SK-N-SH (cell line): ENCODE measurements around the gene CA12. TPM values are rescaled to one million over a fixed set of nuclear protein-coding genes. Genes with fewer than 3 reads are reported as not detected.

ENCODE experiments used
- CTCF ChIA-PET: fragments of 300-600, 350-600 bp; formaldehyde crosslinking; extraction: SDS; loops from one replicate; lab custom pipeline; 2021; lab: Yijun Ruan, JAX
- POLR2A ChIA-PET: fragments of 350-600 bp; sonication (Branson Sonifier 250); formaldehyde crosslinking; extraction: SDS; loops from one replicate; lab custom pipeline; 2020; ENCODE audit warnings: antibody characterized with exemption, inconsistent platforms; lab: Yijun Ruan, JAX
- DNase-seq: peaks from one replicate; pipeline ENCODE4 v3.0.0; 2012
- H2AFZ ChIP-seq: fragments of 200-600 bp; sonication (generic); 2 replicates; pipeline ENCODE4 v1.8.1; 2016; ENCODE audit warnings: antibody characterized with exemption, mild to moderate bottlenecking, low read depth
- H3F3A ChIP-seq: fragments of 200-600 bp; sonication (generic); replicated peaks from 2 replicates; pipeline ENCODE3; 2016; ENCODE audit warnings: antibody characterized with exemption, mild to moderate bottlenecking; ENCODE audit not compliant: insufficient read depth
- H3K27ac ChIP-seq, 2 experiments: fragments of 200-500 bp in 1 of 2; fragments of 200-600 bp in 1 of 2; sonication (Bioruptor generic) in 1 of 2; sonication (generic), shearing (Covaris generic) in 1 of 2; 2 replicates each; pipeline versions ENCODE4 v1.5.1 to v1.6.1; 2014 to 2016; ENCODE audit warnings: low read depth in 2 of 2, inconsistent platforms in 1 of 2, low read length in 1 of 2, mild to moderate bottlenecking in 1 of 2, mixed read lengths in 1 of 2
- H3K27me3 ChIP-seq: fragments of 200-600 bp; sonication (generic), shearing (Covaris generic); 2 replicates; pipeline ENCODE4 v1.6.1; 2016; ENCODE audit warnings: mixed run types; ENCODE audit not compliant: insufficient read depth
- H3K36me3 ChIP-seq, 2 experiments: fragments of 200-500 bp in 1 of 2; fragments of 200-600 bp in 1 of 2; sonication (Bioruptor generic) in 1 of 2; sonication (generic) in 1 of 2; replicated peaks in 1 of 2; 2 replicates each; pipeline versions ENCODE3 to v1.5.1; 2014 to 2016; ENCODE audit warnings: low read length in 1 of 2, mild to moderate bottlenecking in 1 of 2; ENCODE audit not compliant: insufficient read depth in 2 of 2, control insufficient read depth in 1 of 2
- H3K4me1 ChIP-seq, 2 experiments: fragments of 200-500 bp in 1 of 2; fragments of 200-600 bp in 1 of 2; sonication (Bioruptor generic) in 1 of 2; sonication (generic), shearing (Covaris generic) in 1 of 2; 2 replicates each; pipeline versions ENCODE4 v1.5.1 to v1.6.1; 2014 to 2016; ENCODE audit warnings: low read depth in 1 of 2, low read length in 1 of 2, mixed run types in 1 of 2; ENCODE audit not compliant: insufficient read depth in 2 of 2, control insufficient read depth in 1 of 2
- H3K4me2 ChIP-seq: fragments of 200-600 bp; sonication (generic), shearing (Covaris generic); 2 replicates; pipeline ENCODE4 v1.6.1; 2017; ENCODE audit warnings: mixed run types
- H3K4me3 ChIP-seq, 2 experiments: fragments of 200-500 bp in 1 of 2; fragments of 200-600 bp in 1 of 2; sonication (Bioruptor generic) in 1 of 2; sonication (generic), shearing (Covaris generic) in 1 of 2; 2 replicates each; pipeline versions ENCODE4 v1.5.1 to v1.8.1; 2014 to 2016; ENCODE audit warnings: low read depth in 2 of 2, inconsistent platforms in 1 of 2, low read length in 1 of 2, mild to moderate bottlenecking in 1 of 2, mixed read lengths in 1 of 2, moderate library complexity in 1 of 2
- H3K79me2 ChIP-seq: fragments of 200-600 bp; sonication (generic); 2 replicates; pipeline ENCODE4 v1.8.1; 2017; ENCODE audit warnings: mild to moderate bottlenecking; ENCODE audit not compliant: insufficient read depth
- H3K9ac ChIP-seq: fragments of 200-600 bp; sonication (generic); 2 replicates; pipeline ENCODE4 v1.6.1; 2017; ENCODE audit warnings: mixed run types
- H3K9me2 ChIP-seq: fragments of 200-600 bp; sonication (generic); 2 replicates; pipeline ENCODE4 v1.6.1; 2017; ENCODE audit warnings: mixed run types
- H3K9me3 ChIP-seq: fragments of 200-600 bp; sonication (generic); 2 replicates; pipeline ENCODE4 v1.6.1; 2017; ENCODE audit warnings: mixed run types, mild to moderate bottlenecking, moderate library complexity
- H4K20me1 ChIP-seq: fragments of 200-600 bp; sonication (generic); 2 replicates; pipeline ENCODE4 v1.6.1; 2017; ENCODE audit warnings: mild to moderate bottlenecking, mixed run types; ENCODE audit not compliant: insufficient read depth
- CHD2 ChIP-seq: fragments of 150-350 bp; IDR thresholded peaks from 2 replicates; pipeline ENCODE4 v1.6.1; 2018; ENCODE audit warnings: low read length; ENCODE audit not compliant: partially characterized antibody
- EP300 ChIP-seq, 2 experiments: IDR thresholded peaks; 2 replicates each; pipeline versions ENCODE4 v1.4.0 to v1.6.1; 2012; ENCODE audit warnings: borderline replicate concordance in 1 of 2, low read depth in 1 of 2, low read length in 1 of 2
- EZH2phosphoT487 ChIP-seq: fragments of 200-600 bp; sonication (generic); IDR thresholded peaks from 2 replicates; pipeline ENCODE4 v1.6.1; 2017; ENCODE audit warnings: low read depth, mixed run types, mild to moderate bottlenecking, antibody characterized with exemption, moderate library complexity, borderline replicate concordance
- FOXJ3 ChIP-seq: sonication (generic); formaldehyde crosslinking; IDR thresholded peaks from 2 replicates; pipeline ENCODE4 v1.5.1; 2020; ENCODE audit warnings: mild to moderate bottlenecking, missing genetic modification reagents
- FOXM1 ChIP-seq: IDR thresholded peaks from 2 replicates; pipeline ENCODE4 v1.4.0; 2012; ENCODE audit warnings: low read depth, mild to moderate bottlenecking
- MXI1 ChIP-seq: IDR thresholded peaks from 2 replicates; pipeline ENCODE4 v1.6.1; 2012; ENCODE audit warnings: mild to moderate bottlenecking, low read depth, low read length, improper control_type of control experiment
- PBX3 ChIP-seq: IDR thresholded peaks from 2 replicates; pipeline ENCODE4; 2012
- RAD21 ChIP-seq: IDR thresholded peaks from 2 replicates; pipeline ENCODE4 v1.6.1; 2012; ENCODE audit warnings: mild to moderate bottlenecking, low read length
- RXRA ChIP-seq: IDR thresholded peaks from 2 replicates; pipeline ENCODE4 v1.4.0; 2012; ENCODE audit warnings: low read depth, mild to moderate bottlenecking, borderline replicate concordance
- SIN3A ChIP-seq: IDR thresholded peaks from 2 replicates; pipeline ENCODE4 v1.6.1; 2012; ENCODE audit warnings: low read depth, mild to moderate bottlenecking, low read length, moderate library complexity, borderline replicate concordance
- TCF12 ChIP-seq: IDR thresholded peaks from 2 replicates; pipeline ENCODE4 v1.4.0; 2012
- USF1 ChIP-seq: IDR thresholded peaks from 2 replicates; pipeline ENCODE4 v1.4.0; 2012; ENCODE audit warnings: low read depth, borderline replicate concordance
- WGBS: methylation state at CpG from one replicate; pipeline ENCODE4 v1.1.6; 2017; ENCODE audit warnings: low lambda C conversion rate; 5-methylcytosine and 5-hydroxymethylcytosine counted together
- polyA plus RNA-seq, 3 experiments: library from polyadenylated mRNA; depleted of rRNA; stranded (reverse); fragments of >200 nt; gene quantifications; 2 replicates each; pipeline ENCODE4 v1.2.3, GENCODE V29; 2012
- TF ChIP-seq, protein P1 (sequence below): IDR thresholded peaks from 2 replicates; pipeline ENCODE4 v1.4.0; 2012; ENCODE audit warnings: low read depth, borderline replicate concordance
- TF ChIP-seq, protein P2 (sequence below): fragments of 150-350 bp; IDR thresholded peaks from 2 replicates; pipeline ENCODE4 v1.6.1; 2016; ENCODE audit warnings: mild to moderate bottlenecking, low read depth, low read length

CA12 gene
- polyA plus RNA-seq, 1 of the 3 experiments (the other 2 are of a cell fraction): 39.4 TPM

DNA sequence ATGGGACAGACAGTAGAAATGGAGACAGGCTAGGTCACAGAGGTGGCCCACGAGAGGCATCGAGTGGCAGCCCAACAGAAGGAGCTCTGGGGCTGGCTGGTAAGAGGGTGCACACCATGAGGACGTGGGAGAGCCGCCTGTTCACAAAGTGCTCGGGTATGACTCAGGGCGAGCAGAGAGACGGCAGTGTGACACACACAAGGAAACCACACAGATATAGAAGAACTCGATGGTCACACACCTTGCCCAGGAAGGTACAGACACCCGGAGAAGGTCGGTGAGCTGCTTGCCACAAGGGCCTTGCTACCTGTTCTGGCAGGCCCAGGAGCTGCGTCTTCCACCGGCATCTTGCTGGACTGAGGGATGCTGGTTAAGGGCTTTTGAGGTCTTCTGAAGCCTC, 50.2 kb downstream of the CA12 start:
- H3K9ac ChIP-seq: no peak overlapping the region
- no peak overlapping the region for H3K4me2 ChIP-seq
- no peaks in the 10 kb centered on the region for H3K9me3 ChIP-seq
- no peak overlapping the region for H3K4me3 ChIP-seq
- H3K27ac ChIP-seq: no peak overlapping the region
- peaks cover 11 to 14% of the 10 kb centered on the region in 2 experiments; a peak in 3 of 4 replicates for H3K4me1 ChIP-seq
- no peak overlapping the region for H2AFZ ChIP-seq
- H3K27me3 ChIP-seq: no peaks in the 10 kb centered on the region
- H3K36me3 ChIP-seq: no peaks in the 10 kb centered on the region
- H3K79me2 ChIP-seq: no peaks in the 10 kb centered on the region
- no peaks in the 10 kb centered on the region for H4K20me1 ChIP-seq
- 92% methylated on average over 11 of the region's 12 CpGs for WGBS
- CTCF ChIA-PET: interaction anchor here (1.4 to 1.6 kb wide), 2 partner anchors 18 to 71 kb away, joined by 3 to 4 read pairs; no protein-coding TSS in a partner anchor
- peaks cover 13% of the 10 kb centered on the region for H3F3A ChIP-seq
- DNase-seq: no peak
- no peaks in the 10 kb centered on the region for H3K9me2 ChIP-seq
- POLR2A ChIA-PET: no interaction called here
- no peak for TF ChIP-seq CHD2
- TF ChIP-seq TCF12: no peak
- TF ChIP-seq USF1: no peak
- TF ChIP-seq RXRA: no peak
- TF ChIP-seq, protein P1, sequence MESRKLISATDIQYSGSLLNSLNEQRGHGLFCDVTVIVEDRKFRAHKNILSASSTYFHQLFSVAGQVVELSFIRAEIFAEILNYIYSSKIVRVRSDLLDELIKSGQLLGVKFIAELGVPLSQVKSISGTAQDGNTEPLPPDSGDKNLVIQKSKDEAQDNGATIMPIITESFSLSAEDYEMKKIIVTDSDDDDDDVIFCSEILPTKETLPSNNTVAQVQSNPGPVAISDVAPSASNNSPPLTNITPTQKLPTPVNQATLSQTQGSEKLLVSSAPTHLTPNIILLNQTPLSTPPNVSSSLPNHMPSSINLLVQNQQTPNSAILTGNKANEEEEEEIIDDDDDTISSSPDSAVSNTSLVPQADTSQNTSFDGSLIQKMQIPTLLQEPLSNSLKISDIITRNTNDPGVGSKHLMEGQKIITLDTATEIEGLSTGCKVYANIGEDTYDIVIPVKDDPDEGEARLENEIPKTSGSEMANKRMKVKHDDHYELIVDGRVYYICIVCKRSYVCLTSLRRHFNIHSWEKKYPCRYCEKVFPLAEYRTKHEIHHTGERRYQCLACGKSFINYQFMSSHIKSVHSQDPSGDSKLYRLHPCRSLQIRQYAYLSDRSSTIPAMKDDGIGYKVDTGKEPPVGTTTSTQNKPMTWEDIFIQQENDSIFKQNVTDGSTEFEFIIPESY: no peak
- no peak for TF ChIP-seq RAD21
- no peak for TF ChIP-seq EP300 (IDR thresholded peaks at IDR 0.05; ENCODE audit: borderline replicate concordance in 1 of 2, low read depth in 1 of 2, low read length in 1 of 2)
- TF ChIP-seq EZH2phosphoT487: no peak
- TF ChIP-seq FOXJ3 (CRISPR knock-in tag): no peak
- TF ChIP-seq, protein P2, sequence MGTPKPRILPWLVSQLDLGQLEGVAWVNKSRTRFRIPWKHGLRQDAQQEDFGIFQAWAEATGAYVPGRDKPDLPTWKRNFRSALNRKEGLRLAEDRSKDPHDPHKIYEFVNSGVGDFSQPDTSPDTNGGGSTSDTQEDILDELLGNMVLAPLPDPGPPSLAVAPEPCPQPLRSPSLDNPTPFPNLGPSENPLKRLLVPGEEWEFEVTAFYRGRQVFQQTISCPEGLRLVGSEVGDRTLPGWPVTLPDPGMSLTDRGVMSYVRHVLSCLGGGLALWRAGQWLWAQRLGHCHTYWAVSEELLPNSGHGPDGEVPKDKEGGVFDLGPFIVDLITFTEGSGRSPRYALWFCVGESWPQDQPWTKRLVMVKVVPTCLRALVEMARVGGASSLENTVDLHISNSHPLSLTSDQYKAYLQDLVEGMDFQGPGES: no peak
- no peak for TF ChIP-seq PBX3

- H3K36me3 ChIP-seq: no peaks in the 10 kb centered on the region
- H3K4me1 ChIP-seq: peaks cover 11 to 14% of the 10 kb centered on the region in 2 experiments; a peak in 3 of 4 replicates
- no peaks in the 10 kb centered on the region for H3K79me2 ChIP-seq
- ChIA-PET POLR2A (no interaction called here), CTCF (interaction anchor here (1.1 kb wide), 1 partner anchor 28 kb away, joined by 3 read pairs; no protein-coding TSS in a partner anchor)
- no peak overlapping the region for H3K27ac ChIP-seq
- WGBS: 94% methylated on average over 10 of the region's 10 CpGs
- H3K9ac ChIP-seq: no peak overlapping the region
- DNase-seq: no peak
- no peak overlapping the region for H3K4me2 ChIP-seq
- H2AFZ ChIP-seq: no peak overlapping the region
- no peaks in the 10 kb centered on the region for H3K9me3 ChIP-seq
- H3K9me2 ChIP-seq: no peaks in the 10 kb centered on the region
- H3K4me3 ChIP-seq: no peak overlapping the region
- no peak for TF ChIP-seq TCF12
- TF ChIP-seq PBX3: no peak
- TF ChIP-seq MXI1: no peak
- no peak for TF ChIP-seq FOXM1
- no peak for TF ChIP-seq SIN3A
- H4K20me1 ChIP-seq: no peaks in the 10 kb centered on the region
- H3F3A ChIP-seq: peaks cover 13% of the 10 kb centered on the region
- no peaks in the 10 kb centered on the region for H3K27me3 ChIP-seq
Measured at GRCh38 chr15:63330926-63331325, 50.7 kb downstream of the CA12 start.
